Kidney epithelial cell (primary cell): Measurements from ENCODE around the gene AGBL4. TPM values are rescaled to one million over a fixed set of nuclear protein-coding genes. Genes with fewer than 3 reads are reported as not detected.

ENCODE experiments used
- DNase-seq: peaks from one replicate; pipeline ENCODE4 v3.0.0-alpha.2; 2010; ENCODE audit warnings: low read depth
- H3K27me3 ChIP-seq: 2 replicates; pipeline ENCODE4 v1.6.0; 2011; ENCODE audit warnings: low read length; ENCODE audit not compliant: control insufficient read depth, insufficient read depth
- H3K36me3 ChIP-seq: 2 replicates; pipeline ENCODE4 v1.5.1; 2011; ENCODE audit warnings: low read length; ENCODE audit not compliant: control insufficient read depth, insufficient read depth
- H3K4me3 ChIP-seq: 2 replicates; pipeline ENCODE4 v1.5.1; 2011; ENCODE audit warnings: low read depth, mild to moderate bottlenecking, control low read depth, low read length
- total RNA-seq: library from RNA; depleted of rRNA; stranded (reverse); fragments of >200 nt; gene quantifications from 2 replicates; pipeline ENCODE4 v1.2.3, GENCODE V29; 2015
- TF ChIP-seq, protein P1 (sequence below): IDR thresholded peaks from 2 replicates; pipeline ENCODE4 v1.5.1; 2011; ENCODE audit warnings: mild to moderate bottlenecking, moderate library complexity, low read length, control low read depth, inconsistent platforms; ENCODE audit not compliant: insufficient read depth, poor library complexity, severe bottlenecking

Gene AGBL4
- total RNA-seq, 1 donor from 2014 or later = not detected

DNA sequence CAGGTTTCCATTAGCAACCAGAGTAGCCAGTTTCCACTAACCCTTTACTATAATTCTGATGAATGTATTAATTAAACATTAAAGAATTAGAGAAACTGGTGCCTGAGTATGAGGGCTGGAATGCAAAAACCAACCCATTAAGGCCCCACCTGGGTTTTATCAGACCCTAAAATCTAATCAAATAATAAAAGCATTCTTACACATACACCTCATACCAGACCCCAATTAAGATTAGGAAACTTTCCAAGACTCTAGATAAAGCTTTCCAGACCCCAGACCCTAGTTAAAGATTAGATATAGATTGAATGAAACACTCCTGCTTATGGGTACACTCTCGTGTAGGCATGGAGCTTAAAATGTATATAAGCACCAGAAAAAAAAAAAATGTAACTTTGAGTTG lies 665.7 kb downstream of the AGBL4 start:
- DNase-seq = no peak
- no peak overlapping the region for H3K4me3 ChIP-seq
- TF ChIP-seq, protein P1, sequence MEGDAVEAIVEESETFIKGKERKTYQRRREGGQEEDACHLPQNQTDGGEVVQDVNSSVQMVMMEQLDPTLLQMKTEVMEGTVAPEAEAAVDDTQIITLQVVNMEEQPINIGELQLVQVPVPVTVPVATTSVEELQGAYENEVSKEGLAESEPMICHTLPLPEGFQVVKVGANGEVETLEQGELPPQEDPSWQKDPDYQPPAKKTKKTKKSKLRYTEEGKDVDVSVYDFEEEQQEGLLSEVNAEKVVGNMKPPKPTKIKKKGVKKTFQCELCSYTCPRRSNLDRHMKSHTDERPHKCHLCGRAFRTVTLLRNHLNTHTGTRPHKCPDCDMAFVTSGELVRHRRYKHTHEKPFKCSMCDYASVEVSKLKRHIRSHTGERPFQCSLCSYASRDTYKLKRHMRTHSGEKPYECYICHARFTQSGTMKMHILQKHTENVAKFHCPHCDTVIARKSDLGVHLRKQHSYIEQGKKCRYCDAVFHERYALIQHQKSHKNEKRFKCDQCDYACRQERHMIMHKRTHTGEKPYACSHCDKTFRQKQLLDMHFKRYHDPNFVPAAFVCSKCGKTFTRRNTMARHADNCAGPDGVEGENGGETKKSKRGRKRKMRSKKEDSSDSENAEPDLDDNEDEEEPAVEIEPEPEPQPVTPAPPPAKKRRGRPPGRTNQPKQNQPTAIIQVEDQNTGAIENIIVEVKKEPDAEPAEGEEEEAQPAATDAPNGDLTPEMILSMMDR = no peak
- H3K27me3 ChIP-seq = no peaks in the 10 kb centered on the region
- H3K36me3 ChIP-seq = no peaks in the 10 kb centered on the region

DNA sequence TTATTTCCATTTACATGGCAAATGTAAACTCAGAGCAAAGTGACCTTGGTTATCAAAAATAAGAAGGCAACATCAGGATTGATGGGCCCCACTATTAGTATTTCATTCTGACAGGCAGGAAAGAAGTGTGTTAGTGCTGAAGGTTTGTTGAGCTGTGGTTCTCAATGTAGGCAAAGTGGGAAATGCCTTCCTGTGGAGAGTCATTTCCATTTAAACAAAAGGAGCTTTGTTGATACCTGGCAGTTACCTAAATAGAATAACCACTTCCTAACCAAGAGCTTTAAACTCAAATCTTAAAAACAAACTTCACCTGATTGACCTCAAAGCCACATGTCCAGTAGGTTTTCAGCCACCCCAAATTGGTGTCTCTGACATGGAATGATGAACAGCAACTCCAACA lies 667.2 kb downstream of the AGBL4 start:
- no peaks in the 10 kb centered on the region for H3K36me3 ChIP-seq
- no peak overlapping the region for H3K4me3 ChIP-seq
- TF ChIP-seq, protein P1 = no peak
- H3K27me3 ChIP-seq = no peaks in the 10 kb centered on the region
- DNase-seq = no peak

DNA sequence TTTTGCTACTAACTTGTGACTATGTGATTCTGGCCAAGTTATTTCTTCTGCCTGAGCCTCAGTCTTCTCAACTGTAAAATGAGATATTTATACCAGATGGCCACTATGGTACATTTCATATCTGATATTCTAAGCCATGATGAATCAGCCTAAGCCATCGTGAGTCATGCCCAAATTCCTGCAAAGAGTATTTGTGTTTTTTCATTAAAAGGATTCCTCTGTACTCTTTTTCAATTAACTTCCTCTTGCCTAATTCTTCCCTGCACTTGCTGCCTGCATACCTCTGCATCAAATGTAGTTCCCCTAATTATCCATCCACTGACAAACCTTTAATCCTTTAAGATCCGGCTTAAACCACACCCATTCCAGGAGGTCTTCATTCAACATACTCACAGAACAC lies 672.0 kb downstream of the AGBL4 start:
- Histone ChIP-seq H3K4me3 (no peak overlapping the region), H3K36me3 (no peaks in the 10 kb centered on the region), H3K27me3 (no peaks in the 10 kb centered on the region)
- no peak for DNase-seq
- TF ChIP-seq, protein P1 = no peak

DNA sequence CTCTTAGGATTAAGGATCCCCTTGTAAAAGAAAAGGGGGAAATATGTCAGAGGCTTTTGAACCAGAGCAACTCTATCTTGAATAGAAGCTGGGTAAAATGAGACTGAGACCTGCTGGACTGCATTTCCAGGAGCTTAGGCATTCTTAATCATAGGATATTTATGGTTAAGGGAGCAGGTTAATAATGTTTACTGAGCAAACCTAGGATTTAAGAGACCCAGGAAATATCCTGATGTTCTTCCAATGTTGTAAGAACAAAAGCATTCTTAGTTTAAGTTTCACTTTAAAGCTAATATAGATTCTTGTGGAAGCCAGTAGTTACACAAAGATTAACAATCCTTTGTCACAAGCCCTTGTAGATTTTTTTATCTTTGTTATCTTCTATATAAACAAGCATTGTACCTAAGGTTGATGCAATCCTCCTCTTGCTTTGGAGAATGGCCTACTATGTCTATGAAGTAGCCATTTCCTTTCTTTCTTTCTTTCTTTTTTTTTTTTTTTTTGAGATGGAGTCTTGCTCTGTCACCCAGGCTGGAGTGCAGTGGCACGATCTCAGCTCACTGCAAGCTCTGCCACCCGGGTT lies 676.9 kb downstream of the AGBL4 start:
- Histone ChIP-seq H3K27me3 (no peaks in the 10 kb centered on the region), H3K36me3 (no peaks in the 10 kb centered on the region), H3K4me3 (no peak overlapping the region)
- no peak for DNase-seq
- TF ChIP-seq, protein P1 = no peak

DNA sequence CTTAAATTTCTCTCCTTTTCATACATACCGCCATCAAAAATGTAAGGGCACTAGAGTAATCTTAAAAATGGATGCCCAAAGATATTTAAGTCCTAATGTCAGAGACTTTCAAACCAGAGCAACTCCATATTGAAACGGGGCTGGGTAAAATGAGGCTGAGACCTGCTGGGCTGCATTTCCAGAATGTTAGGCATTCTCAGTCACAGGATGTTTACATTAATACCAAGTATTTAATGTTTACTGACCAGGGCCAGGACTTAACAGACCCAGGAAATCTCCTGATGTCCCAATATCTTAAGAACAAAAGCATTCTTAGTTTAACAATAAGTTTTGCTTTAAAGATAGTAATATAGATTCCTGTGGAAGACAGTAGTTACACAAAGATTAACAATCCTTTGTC lies 683.2 kb downstream of the AGBL4 start:
- no peaks in the 10 kb centered on the region for H3K27me3 ChIP-seq
- TF ChIP-seq, protein P1 = no peak
- no peaks in the 10 kb centered on the region for H3K36me3 ChIP-seq
- no peak overlapping the region for H3K4me3 ChIP-seq
- no peak for DNase-seq

DNA sequence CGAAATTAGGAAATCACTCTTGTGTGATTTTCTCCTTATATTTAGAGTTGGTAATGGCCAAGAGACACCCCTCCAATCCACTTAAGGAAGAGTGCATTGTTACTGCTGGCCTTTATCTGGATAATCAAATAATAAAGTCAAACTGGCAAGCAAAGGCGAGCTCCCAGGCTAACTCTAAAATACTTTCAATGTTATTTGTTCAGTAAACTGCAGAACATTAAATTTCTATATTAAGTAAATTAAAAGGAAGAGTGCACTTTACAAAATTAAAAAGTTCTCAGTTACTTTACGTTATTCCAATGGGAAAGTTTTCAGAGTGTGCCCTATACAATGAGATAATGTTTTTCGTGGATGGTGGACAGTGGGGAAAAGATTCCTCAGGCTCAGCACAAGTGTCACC lies 684.7 kb downstream of the AGBL4 start:
- no peak for DNase-seq
- TF ChIP-seq, protein P1 = no peak
- no peaks in the 10 kb centered on the region for H3K36me3 ChIP-seq

More for the DNA sequence above, 684.7 kb downstream of the AGBL4 start:
- Histone ChIP-seq H3K4me3 (no peak overlapping the region), H3K27me3 (no peaks in the 10 kb centered on the region)
